NCI-H2081 treated with DMSO at 0.1 percent for 48 hours (cell line): ENCODE measurements around the gene ME3.
"Not testable (repeated sequence)": the region's sequence is repeated elsewhere in the genome, so short reads cannot be mapped to it uniquely, and the experiment has no call there.

Experiments
- DNase-seq: peaks from one replicate; lab custom pipeline; 2025; lab: John Stamatoyannopoulos, UW

The ME3 gene

DNA sequence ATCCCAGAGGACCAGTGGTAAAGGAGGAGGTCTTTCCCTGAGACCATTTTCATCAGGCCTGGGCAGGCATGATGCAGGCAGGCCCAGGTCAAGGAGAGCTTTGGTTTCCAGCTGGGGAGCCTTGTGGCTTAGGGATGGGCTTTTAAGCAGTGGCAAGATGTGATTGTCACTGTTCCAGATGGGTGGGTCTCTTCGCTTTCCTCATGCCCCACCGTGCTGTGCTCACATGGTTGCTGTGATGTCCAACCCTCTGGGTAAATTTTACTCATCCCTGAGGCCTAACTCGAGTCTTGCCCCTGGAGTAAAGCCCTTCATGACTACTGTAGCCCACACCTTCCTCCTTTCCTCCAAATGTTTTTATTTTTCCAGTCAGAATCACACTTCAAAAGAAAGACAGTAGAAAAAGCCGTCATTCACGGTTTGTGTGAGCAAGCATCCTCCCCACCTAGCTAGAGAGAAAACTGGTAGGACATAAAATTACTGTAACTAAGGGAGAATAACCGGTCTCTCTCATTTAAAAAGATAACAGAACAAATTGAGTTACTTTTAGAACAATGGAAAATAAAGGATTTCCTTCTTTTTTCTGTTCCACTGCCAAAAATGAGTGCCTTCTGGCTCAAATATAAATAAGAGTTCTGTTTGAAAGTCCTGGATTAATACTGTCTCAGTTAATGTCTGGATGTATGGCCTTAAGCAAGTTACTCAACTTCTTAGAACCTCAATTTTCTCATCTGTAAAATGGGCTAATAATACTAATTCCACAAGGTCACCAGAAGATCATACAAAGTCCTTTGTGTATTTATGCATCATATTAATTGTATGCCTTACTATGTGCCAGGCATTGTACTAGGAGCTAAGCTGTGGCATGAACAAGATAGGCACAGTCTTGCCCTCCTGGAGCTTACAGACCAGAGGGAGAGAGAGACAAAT is 84.9 kb downstream of the ME3 start:
- no peak for DNase-seq

DNA sequence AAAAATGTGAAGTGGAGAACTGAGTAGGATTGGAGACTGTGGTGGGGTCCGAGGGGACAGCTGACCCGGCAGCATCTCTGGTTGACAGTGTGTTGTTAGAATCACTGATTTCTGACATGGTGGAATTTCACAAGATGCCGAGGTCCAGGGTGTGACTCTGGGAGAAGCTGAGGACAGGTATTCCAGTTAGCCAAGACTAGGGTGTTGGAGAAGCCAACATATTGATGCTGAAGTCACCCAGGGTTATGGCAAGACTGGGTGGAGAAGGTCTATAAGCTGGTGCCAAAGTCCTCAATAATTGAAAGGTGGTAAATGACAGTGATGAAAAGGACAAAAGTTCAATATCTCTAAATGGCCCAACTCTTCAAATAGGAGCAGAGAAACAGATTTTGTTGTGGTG is 86.1 kb downstream of the ME3 start:
- no peak for DNase-seq

- no peak for DNase-seq
Measured at GRCh38 chr11:86582898-86583297, 89.5 kb downstream of the ME3 start.

DNA sequence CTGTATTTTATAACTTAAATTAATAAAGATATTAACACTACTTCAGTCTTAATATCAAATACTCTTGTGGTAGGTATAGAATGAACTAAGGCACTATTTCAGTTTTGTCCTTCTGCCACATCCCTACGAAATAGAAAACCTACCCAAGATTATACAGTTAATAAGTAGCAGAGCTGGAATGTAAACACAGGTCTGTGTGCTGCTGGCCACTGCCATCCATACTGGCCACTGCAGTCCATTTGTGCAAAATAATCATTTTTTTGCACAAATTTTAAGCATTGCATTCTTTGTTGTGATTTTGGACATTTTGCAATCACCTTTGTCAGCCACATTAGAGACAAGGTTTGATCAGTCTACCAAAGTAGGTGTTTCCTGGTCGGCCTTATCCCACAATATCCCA is 91.9 kb downstream of the ME3 start:
- no peak for DNase-seq

DNA sequence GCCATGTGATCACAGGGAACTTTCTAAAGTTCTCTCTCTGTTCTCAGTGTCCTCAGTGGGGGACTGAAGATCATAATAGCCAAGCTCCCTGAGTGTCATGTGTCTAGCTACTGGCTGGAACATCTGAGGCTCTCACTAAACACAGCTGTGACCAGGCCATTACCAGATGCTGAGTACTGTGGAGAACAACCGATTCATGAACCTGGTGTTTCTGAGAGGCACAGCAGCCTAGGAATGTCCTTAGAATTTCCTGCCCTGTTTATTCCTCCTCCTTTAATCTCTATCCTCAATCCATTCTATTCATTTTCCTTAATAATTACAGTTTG is 93.0 kb downstream of the ME3 start:
- no peak for DNase-seq

DNA sequence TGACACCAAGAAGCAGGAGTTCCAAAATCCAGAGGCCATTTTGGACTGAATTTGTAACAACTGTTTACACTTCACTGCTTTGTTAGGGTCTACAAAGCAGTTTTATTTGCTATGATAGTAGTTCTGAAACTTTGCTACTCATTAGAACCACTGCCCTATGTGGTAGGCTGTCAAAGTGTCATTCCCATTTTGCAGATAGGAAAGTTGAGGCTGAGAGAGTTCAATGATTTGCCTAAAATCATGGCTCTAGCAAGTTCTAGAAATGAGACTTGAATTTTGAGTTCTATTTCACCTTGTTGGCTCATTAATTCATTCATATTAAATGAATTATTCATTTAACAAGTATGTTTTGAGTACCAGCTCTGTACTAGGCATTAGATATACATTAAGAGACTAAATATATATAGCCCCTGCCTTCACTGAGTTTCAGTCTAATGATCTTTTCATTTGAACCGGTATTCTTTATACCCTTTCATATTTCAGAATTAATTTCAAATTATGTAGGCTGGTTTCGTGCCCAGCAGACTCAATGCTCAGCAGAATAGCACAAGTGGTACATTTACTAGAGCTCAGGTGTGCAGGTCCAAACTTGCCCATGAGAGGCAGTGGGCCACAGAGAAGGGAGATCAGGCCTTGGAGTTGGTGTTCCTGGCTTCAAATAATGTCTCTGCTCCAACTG is 93.5 kb downstream of the ME3 start:
- no peak for DNase-seq

GRCh38 chr11:86577644-86578636 is 94.5 kb downstream of the ME3 start:
- DNase-seq, result no peak

DNA sequence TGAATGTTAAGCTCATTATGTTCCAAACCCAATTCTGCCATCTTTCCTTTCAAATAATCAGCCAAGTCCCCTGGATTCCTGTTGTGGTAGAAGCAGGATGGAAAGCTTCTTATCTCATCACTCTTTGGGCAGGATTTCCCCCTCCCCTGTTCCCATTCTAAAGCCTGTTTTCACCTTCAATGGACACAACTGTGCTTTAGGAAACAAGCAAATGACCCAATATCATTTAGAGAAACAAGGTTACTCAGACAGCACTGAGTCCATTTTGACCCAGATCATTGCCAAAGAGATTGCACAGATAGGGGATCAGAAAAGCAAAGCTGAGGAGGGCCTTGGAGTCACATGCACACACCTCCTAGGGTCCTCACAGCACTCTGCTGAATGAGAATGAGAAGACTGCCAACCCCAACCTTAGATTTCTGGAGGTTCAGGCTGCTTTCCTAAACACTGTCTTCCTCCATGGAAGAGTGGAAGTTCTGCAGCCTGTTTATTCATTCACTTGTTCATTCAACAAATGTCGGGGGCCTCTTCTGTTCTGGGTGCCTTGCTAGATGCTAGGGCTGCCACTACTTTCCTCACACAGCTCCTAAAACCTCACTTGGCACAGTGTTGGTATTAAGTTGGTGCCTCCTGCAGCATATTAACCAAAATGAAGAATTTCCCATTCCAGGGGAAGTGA is 95.3 kb downstream of the ME3 start:
- no peak for DNase-seq

- DNase-seq, result no peak
Measured at GRCh38 chr11:86575927-86576326, 96.5 kb downstream of the ME3 start.

DNA sequence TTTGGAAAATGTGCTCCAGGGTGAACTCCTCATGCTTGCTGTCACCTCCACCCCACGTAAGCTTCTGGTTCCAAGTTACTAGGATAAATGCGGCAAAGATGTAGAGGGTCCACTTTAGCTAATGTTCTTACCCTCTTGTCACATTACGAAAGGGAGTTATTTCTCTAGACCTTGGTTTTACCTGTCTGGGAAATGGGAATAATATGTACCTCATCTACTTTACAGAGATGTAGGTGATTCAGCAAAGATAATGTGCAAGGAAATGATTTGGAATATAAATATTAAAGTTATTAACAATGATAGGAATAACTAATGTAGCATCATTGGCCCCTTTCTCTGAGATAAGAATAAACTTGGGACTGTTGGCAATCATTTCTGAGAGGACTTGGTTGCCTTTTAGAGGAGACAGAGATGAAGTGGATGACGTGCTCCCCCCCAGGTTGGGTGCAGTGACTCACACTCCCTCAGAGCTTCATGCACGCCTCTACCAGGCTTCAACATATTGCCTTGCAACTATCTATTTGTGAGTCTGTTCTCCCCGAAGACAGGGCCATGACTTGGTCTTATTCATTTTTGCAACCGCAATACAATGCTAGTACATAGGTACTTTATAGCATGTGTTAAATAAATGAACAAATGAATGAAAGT is 97.1 kb downstream of the ME3 start:
- DNase-seq, result no peak

- no peak for DNase-seq
Measured at GRCh38 chr11:86574493-86575207, 97.8 kb downstream of the ME3 start.

DNA sequence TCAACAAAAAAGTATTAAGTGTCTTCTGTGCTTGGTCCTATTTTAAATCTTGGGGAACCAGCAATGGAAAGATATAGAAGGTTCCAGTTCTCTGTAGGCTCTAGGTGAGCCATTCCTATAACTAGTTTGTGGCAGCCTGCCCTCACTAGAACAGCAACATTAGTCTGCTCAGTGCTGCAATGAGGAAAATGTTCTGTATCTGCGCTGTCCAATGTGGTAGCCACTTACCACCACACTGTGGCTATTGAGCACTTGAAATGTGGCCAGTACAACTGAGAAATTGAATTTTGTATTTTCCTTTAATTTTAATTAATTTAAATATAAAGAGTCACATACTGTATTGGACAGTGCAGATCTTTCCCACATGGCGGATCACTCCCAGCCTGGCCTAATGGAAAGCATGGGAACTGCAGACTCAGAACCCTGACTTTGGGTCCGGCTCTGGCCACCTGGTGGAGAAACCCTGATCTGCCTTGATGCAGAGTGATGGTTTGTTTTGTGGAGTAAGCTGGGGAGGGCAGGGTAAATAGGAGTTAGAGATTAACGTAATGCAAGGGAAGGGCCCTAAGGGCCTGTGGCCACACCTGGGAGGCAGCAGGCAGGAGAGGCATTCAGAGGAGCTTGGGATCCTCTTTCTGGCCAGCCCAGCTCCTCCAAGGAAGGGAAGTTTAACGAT is 101.0 kb downstream of the ME3 start:
- no peak for DNase-seq

DNA sequence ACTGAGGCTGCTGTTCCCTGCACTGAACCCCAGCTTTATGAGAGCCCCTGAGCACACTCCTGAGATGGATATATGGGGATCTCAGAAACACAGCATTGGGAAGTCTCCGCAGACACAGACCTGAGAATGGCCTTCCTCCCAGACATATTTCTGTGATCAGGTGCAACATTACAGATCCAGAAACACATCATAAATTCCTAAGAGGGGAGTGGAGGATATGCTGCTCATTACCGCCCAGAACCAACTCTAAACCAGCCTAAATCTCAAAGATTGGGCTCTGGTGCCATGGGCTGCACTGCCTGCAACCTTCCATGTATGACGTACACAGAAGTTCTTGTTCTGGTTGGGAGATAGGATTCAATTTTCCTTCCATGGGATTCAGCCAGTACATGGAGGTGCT is 102.0 kb downstream of the ME3 start:
- DNase-seq, result no peak

GRCh38 chr11:86570020-86570419 is 102.4 kb downstream of the ME3 start:
- DNase-seq, result no peak

DNA sequence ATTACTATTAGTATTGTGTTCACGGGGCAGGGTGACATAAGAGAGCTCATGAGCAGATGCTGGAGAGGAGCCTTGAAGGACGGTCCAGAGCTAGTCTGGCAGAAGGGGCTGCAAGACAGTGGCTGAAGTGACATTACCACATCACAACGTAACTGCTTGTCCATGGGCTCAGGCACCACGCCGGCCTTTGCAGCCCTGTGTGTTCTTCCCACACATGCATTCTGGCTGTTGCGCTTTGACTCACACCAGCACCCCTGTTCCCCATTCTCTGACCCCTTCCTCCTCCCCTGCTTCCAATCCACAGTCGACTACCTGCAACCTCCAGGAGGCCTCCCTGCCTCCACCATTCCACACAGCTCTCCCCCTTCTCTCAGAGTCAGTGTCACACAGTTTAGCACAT is 103.3 kb downstream of the ME3 start:
- no peak for DNase-seq

- no peak for DNase-seq
Measured at GRCh38 chr11:86565801-86566312, 106.6 kb downstream of the ME3 start.

GRCh38 chr11:86565388-86565787 is 107.0 kb downstream of the ME3 start:
- no peak for DNase-seq

GRCh38 chr11:86562842-86563241 is 109.6 kb downstream of the ME3 start:
- DNase-seq, result not testable (repeated sequence)

- DNase-seq, result no peak
Measured at GRCh38 chr11:86559311-86559945, 113.0 kb downstream of the ME3 start.
